Smooth muscle cell (in vitro differentiated cells): Measurements from ENCODE around the gene SYT6. TPM values are rescaled to one million over a fixed set of nuclear protein-coding genes. Genes with fewer than 3 reads are reported as not detected.

Experiments used
- DNase-seq: peaks from one replicate; lab custom pipeline; 2025; ENCODE audit not compliant: unreplicated experiment; lab: John Stamatoyannopoulos, UW
- H2AFZ ChIP-seq: fragments of 200-600 bp; sonication (generic); 2 replicates; pipeline ENCODE4 v1.6.0; 2016; ENCODE audit warnings: antibody characterized with exemption, low read depth, mild to moderate bottlenecking
- H3F3A ChIP-seq: fragments of 200-600 bp; sonication (generic); 2 replicates; pipeline ENCODE4 v1.6.0; 2017; ENCODE audit warnings: antibody characterized with exemption, low read depth
- H3K27ac ChIP-seq: fragments of 200-600 bp; sonication (generic); 2 replicates; pipeline ENCODE4 v1.5.1; 2016; ENCODE audit warnings: low read depth, mild to moderate bottlenecking
- H3K27me3 ChIP-seq: fragments of 200-600 bp; sonication (generic); 2 replicates; pipeline ENCODE4 v1.6.1; 2016; ENCODE audit warnings: low read depth, mild to moderate bottlenecking
- H3K36me3 ChIP-seq: fragments of 200-600 bp; sonication (generic); 2 replicates; pipeline ENCODE4 v1.5.1; 2016; ENCODE audit warnings: low read depth
- H3K4me1 ChIP-seq: fragments of 200-600 bp; sonication (generic); 2 replicates; pipeline ENCODE4 v1.5.1; 2016; ENCODE audit warnings: low read depth
- H3K4me2 ChIP-seq: fragments of 200-600 bp; sonication (generic); 2 replicates; pipeline ENCODE4 v1.6.0; 2016; ENCODE audit warnings: mild to moderate bottlenecking
- H3K4me3 ChIP-seq: fragments of 200-600 bp; sonication (generic); 2 replicates; pipeline ENCODE4 v1.5.1; 2016; ENCODE audit warnings: mild to moderate bottlenecking
- H3K79me2 ChIP-seq: fragments of 200-600 bp; sonication (generic); 2 replicates; pipeline ENCODE4 v1.6.0; 2016; ENCODE audit warnings: low read depth, mild to moderate bottlenecking
- H3K9ac ChIP-seq: fragments of 200-600 bp; sonication (generic); 2 replicates; pipeline ENCODE4 v1.6.0; 2016; ENCODE audit warnings: low read depth
- H3K9me3 ChIP-seq: fragments of 200-600 bp; sonication (generic); replicated peaks from 2 replicates; pipeline ENCODE4 v1.5.1; 2016; ENCODE audit warnings: low read depth
- H4K20me1 ChIP-seq: fragments of 200-600 bp; sonication (generic); 2 replicates; pipeline ENCODE4 v1.6.0; 2016; ENCODE audit warnings: low read depth
- CTCF ChIP-seq: fragments of 200-600 bp; sonication (generic); IDR thresholded peaks from 2 replicates; pipeline ENCODE4 v1.5.1; 2017; ENCODE audit warnings: borderline replicate concordance, mild to moderate bottlenecking, antibody characterized with exemption; ENCODE audit not compliant: insufficient read depth, poor library complexity, severe bottlenecking
- WGBS: methylation state at CpG from one replicate; pipeline ENCODE4 v1.1.7; 2016; ENCODE audit warnings: low lambda C conversion rate; 5-methylcytosine and 5-hydroxymethylcytosine counted together
- polyA plus RNA-seq: library from polyadenylated mRNA; unstranded; fragments of >200 nt; fragmentation: Nextera tagmentation; extraction: Ambion mirVana; gene quantifications from 2 replicates; pipeline ENCODE4 v1.2.1, GENCODE V29; 2016
- total RNA-seq: library from RNA; depleted of rRNA; stranded (reverse); fragments of >200 nt; gene quantifications from 2 replicates; pipeline ENCODE4 v1.2.3, GENCODE V29; 2014

SYT6 gene
- total and polyA plus RNA-seq, 2 experiments from 2014 or later = not detected

DNA sequence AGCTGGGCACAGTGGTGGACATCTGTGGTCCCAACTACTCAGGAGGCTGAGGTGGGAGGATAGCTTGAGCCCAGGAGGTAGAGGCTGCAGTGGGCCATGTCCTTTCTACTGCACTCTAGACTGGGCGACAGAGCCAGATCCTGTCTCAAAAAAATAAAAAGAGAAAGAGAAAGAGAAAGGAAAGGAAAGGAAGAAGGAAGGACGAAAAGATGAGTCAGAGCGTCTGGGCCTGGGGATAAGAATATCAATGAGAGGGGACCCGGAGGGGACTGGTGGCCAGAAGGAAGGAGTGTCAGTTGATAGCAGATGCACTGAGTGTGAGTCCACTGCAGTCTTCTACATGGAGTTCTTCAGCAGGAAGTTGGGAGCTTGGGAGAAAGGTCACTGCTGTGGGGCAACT, 75.6 kb downstream of the SYT6 start:
- TF ChIP-seq CTCF = no peak
- Histone ChIP-seq H3K27ac (no peak overlapping the region), H3K4me2 (no peak overlapping the region), H3F3A (peaks cover 3% of the 10 kb centered on the region), H3K4me3 (no peak overlapping the region), H2AFZ (no peak overlapping the region), H3K9ac (no peak overlapping the region), H3K36me3 (no peaks in the 10 kb centered on the region), H3K27me3 (no peaks in the 10 kb centered on the region), H4K20me1 (no peaks in the 10 kb centered on the region), H3K4me1 (peaks cover 20% of the 10 kb centered on the region), H3K79me2 (no peaks in the 10 kb centered on the region), H3K9me3 (peaks cover 3% of the 10 kb centered on the region)
- DNase-seq = no peak
- WGBS = 47% methylated on average over 4 of the region's 4 CpGs

GRCh38 chr1:114077188-114077587, 76.5 kb downstream of the SYT6 start:
- Histone ChIP-seq H3K9ac (no peak overlapping the region), H3K4me2 (no peak overlapping the region), H3K4me1 (peaks cover 20% of the 10 kb centered on the region), H3K27me3 (no peaks in the 10 kb centered on the region), H3K79me2 (no peaks in the 10 kb centered on the region), H3K4me3 (no peak overlapping the region), H3K36me3 (no peaks in the 10 kb centered on the region), H4K20me1 (no peaks in the 10 kb centered on the region), H2AFZ (no peak overlapping the region), H3F3A (peaks cover 3% of the 10 kb centered on the region), H3K9me3 (peaks cover 12% of the 10 kb centered on the region), H3K27ac (no peak overlapping the region)
- WGBS = 94% methylated on average over 3 of the region's 3 CpGs
- TF ChIP-seq CTCF = no peak
- DNase-seq = no peak

DNA sequence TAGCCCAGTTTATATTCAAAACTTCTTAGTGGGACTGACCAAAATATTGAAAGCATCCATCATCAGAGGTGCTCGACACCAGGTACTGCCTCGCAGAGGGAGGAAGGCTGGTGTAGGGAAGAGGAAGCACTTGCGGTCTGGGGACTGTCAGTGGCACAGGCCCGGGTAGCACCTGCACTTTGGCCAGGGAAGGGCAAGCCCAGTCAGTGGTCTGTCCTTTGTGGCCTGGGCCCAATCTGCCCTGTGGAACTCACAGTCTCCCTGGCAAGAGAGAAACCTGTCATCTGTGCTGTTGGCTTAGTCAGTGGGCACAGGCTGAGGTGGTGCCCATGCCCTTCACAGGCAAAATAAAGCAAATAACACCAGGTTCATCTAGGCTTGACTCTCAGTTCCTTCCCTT, 77.4 kb downstream of the SYT6 start:
- Histone ChIP-seq H3K27ac (no peak overlapping the region), H3K36me3 (no peaks in the 10 kb centered on the region), H3F3A (no peaks in the 10 kb centered on the region), H3K79me2 (no peaks in the 10 kb centered on the region), H3K9me3 (peaks cover 12% of the 10 kb centered on the region), H3K4me3 (no peak overlapping the region), H3K4me1 (peaks cover 15% of the 10 kb centered on the region), H3K4me2 (no peak overlapping the region), H2AFZ (no peak overlapping the region), H4K20me1 (no peaks in the 10 kb centered on the region), H3K27me3 (no peaks in the 10 kb centered on the region), H3K9ac (no peak overlapping the region)
- 82% methylated on average over 4 of the region's 4 CpGs for WGBS
- DNase-seq = no peak
- no peak for TF ChIP-seq CTCF

DNA sequence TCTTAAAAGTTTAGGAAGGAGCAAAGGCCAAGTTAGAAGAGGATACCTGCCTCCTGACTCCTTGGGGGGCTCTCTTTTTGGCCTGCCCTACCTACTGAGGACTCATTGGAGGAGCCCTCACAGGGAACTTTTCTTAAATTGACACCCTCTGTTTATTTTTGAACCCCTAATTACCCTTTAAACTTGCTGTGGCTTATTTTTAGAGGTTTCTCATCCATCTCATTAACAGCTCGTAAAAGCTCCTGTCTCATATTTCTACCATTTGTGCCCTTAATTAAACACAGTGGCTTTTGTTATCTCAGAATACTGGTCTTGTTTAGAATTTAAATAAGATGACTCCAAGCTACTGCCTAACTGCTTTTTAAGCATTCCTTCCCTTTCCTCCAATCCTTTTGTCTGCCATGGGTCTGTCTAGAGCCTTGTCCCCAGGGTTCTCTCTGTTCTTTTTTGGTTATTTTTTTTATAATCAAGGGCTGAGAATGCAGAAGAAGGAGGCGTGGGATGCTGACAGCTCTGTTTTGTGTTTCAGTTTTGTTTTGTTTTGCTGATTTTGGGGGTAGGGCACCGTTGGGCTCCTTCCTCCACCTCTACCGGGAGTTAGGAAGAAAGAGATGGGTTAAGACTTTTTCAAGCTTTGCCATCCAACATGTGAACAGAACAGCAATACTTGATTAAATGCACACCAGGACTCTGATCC, 78.0 kb downstream of the SYT6 start:
- DNase-seq = no peak
- no peak for TF ChIP-seq CTCF
- H3F3A ChIP-seq = no peaks in the 10 kb centered on the region
- H3K4me1 ChIP-seq = peaks cover 13% of the 10 kb centered on the region
- H3K9me3 ChIP-seq = peaks cover 12% of the 10 kb centered on the region
- H3K27ac ChIP-seq = no peak overlapping the region
- H3K9ac ChIP-seq = no peak overlapping the region
- H3K4me3 ChIP-seq = no peak overlapping the region
- H3K4me2 ChIP-seq = peak overlapping the region; percentile 4
- H3K79me2 ChIP-seq = no peaks in the 10 kb centered on the region
- H3K36me3 ChIP-seq = no peaks in the 10 kb centered on the region
- WGBS = 27% methylated on average over 4 of the region's 4 CpGs
- H2AFZ ChIP-seq = no peak overlapping the region
- no peaks in the 10 kb centered on the region for H3K27me3 ChIP-seq
- no peaks in the 10 kb centered on the region for H4K20me1 ChIP-seq
